Bronchial epithelial cell (primary cell): Measurements from ENCODE around the gene ITGB1BP1. TPM values are rescaled to one million over a fixed set of nuclear protein-coding genes. Genes with fewer than 3 reads are reported as not detected.
A peak's percentile ranks its signal among the peaks of the same experiment; 100 is the strongest.

Experiments
- DNase-seq: peaks from one replicate; pipeline ENCODE4 v3.0.0-alpha.2; 2010; ENCODE audit warnings: low read depth
- FAIRE-seq: peaks from 2 replicates; lab custom pipeline; 2011; peaks lifted over from hg19 to GRCh38; lab: Jason Lieb, UNC
- H3K27me3 ChIP-seq: 2 replicates; pipeline ENCODE4 v1.5.1; 2011; ENCODE audit warnings: low read length; ENCODE audit not compliant: control insufficient read depth, insufficient read depth
- H3K36me3 ChIP-seq: 2 replicates; pipeline ENCODE4 v1.5.1; 2011; ENCODE audit warnings: low read length; ENCODE audit not compliant: control insufficient read depth, insufficient read depth
- H3K4me3 ChIP-seq: 2 replicates; pipeline ENCODE4 v1.5.1; 2011; ENCODE audit warnings: mild to moderate bottlenecking, low read depth, low read length, control low read depth
- CTCF ChIP-seq: IDR thresholded peaks from 2 replicates; pipeline ENCODE4 v1.5.1; 2011; ENCODE audit warnings: mild to moderate bottlenecking, moderate library complexity, low read length, control low read depth, inconsistent platforms; ENCODE audit not compliant: insufficient read depth, severe bottlenecking
- total RNA-seq: library from RNA; depleted of rRNA; stranded (reverse); fragments of >200 nt; gene quantifications from 2 replicates; pipeline ENCODE4 v1.2.1, GENCODE V29; 2014

Gene ITGB1BP1
- total RNA-seq, 1 donor from 2014 or later = 18.7 TPM

- no peak overlapping the region for H3K4me3 ChIP-seq
- DNase-seq (no peak), FAIRE-seq (no peak)
- H3K27me3 ChIP-seq = no peaks in the 10 kb centered on the region
- no peak for TF ChIP-seq CTCF
- H3K36me3 ChIP-seq = peaks cover 37% of the 10 kb centered on the region
Measured at GRCh38 chr2:9397201-9397600, 26.1 kb downstream of the ITGB1BP1 start.

- peaks cover 31% of the 10 kb centered on the region for H3K36me3 ChIP-seq
- DNase-seq (no peak), FAIRE-seq (no peak)
- H3K27me3 ChIP-seq = no peaks in the 10 kb centered on the region
- TF ChIP-seq CTCF = no peak
- no peak overlapping the region for H3K4me3 ChIP-seq
Measured at GRCh38 chr2:9394816-9395215, 28.5 kb downstream of the ITGB1BP1 start.

- no peak for FAIRE-seq
- no peak for TF ChIP-seq CTCF
- Histone ChIP-seq H3K4me3 (no peak overlapping the region), H3K36me3 (peaks cover 39% of the 10 kb centered on the region), H3K27me3 (no peaks in the 10 kb centered on the region)
- no peak for DNase-seq
Measured at GRCh38 chr2:9392898-9393765, 30.2 kb downstream of the ITGB1BP1 start.

- TF ChIP-seq CTCF = no peak
- Histone ChIP-seq H3K4me3 (no peak overlapping the region), H3K36me3 (peaks cover 40% of the 10 kb centered on the region), H3K27me3 (no peaks in the 10 kb centered on the region)
- DNase-seq = no peak
- FAIRE-seq = no peak
Measured at GRCh38 chr2:9391961-9392720, 31.2 kb downstream of the ITGB1BP1 start.

GRCh38 chr2:9390991-9391390 lies 32.3 kb downstream of the ITGB1BP1 start:
- DNase-seq (no peak), FAIRE-seq (peak; percentile 43)
- Histone ChIP-seq H3K27me3 (no peaks in the 10 kb centered on the region), H3K4me3 (no peak overlapping the region), H3K36me3 (peaks cover 36% of the 10 kb centered on the region)
- no peak for TF ChIP-seq CTCF
